Measurements from ENCODE around the gene MORN5.

MORN5 gene

GRCh38 chr9:122236681-122237080, 77.0 kb downstream of the MORN5 start:
- TF ChIP-seq FOXM1 (IDR thresholded peaks at IDR 0.05; ENCODE audit: borderline replicate concordance, low read depth) (no peak), TAF1 (IDR thresholded peaks at IDR 0.05; ENCODE audit: low read depth) (no peak), EP300 (IDR thresholded peaks at IDR 0.05; ENCODE audit: borderline replicate concordance) (no peak), NFIC (IDR thresholded peaks at IDR 0.05) (no peak), EGR1 (IDR thresholded peaks at IDR 0.05) (no peak), TEAD4 (IDR thresholded peaks at IDR 0.05) (no peak), YY1 (IDR thresholded peaks at IDR 0.05; ENCODE audit: low read depth) (no peak), TCF12 (IDR thresholded peaks at IDR 0.05; ENCODE audit: low read depth) (no peak), USF1 (IDR thresholded peaks at IDR 0.05) (no peak), MAX (IDR thresholded peaks at IDR 0.05) (no peak), CEBPB (IDR thresholded peaks at IDR 0.05) (no peak), REST (IDR thresholded peaks at IDR 0.05; ENCODE audit: low read depth) (no peak), CREB1 (IDR thresholded peaks at IDR 0.05; ENCODE audit: low read depth) (no peak)

GRCh38 chr9:122239722-122240121, 80.0 kb downstream of the MORN5 start:
- TF ChIP-seq EGR1 (IDR thresholded peaks at IDR 0.05) (no peak), RAD21 (IDR thresholded peaks at IDR 0.05; ENCODE audit: low read depth) (no peak), NFIC (IDR thresholded peaks at IDR 0.05) (no peak), REST (IDR thresholded peaks at IDR 0.05; ENCODE audit: low read depth) (no peak), TAF1 (IDR thresholded peaks at IDR 0.05; ENCODE audit: low read depth) (no peak), TEAD4 (IDR thresholded peaks at IDR 0.05) (no peak), YY1 (IDR thresholded peaks at IDR 0.05; ENCODE audit: low read depth) (no peak), MAX (IDR thresholded peaks at IDR 0.05) (no peak), CREB1 (IDR thresholded peaks at IDR 0.05; ENCODE audit: low read depth) (no peak)

GRCh38 chr9:122244349-122244748, 84.6 kb downstream of the MORN5 start:
- no peak for TF ChIP-seq FOXM1 (IDR thresholded peaks at IDR 0.05; ENCODE audit: borderline replicate concordance, low read depth)
- no peak for TF ChIP-seq ZBTB7A (IDR thresholded peaks at IDR 0.05; ENCODE audit: low read depth)
- no peak for TF ChIP-seq YY1 (IDR thresholded peaks at IDR 0.05; ENCODE audit: low read depth)
- TF ChIP-seq EP300 (IDR thresholded peaks at IDR 0.05; ENCODE audit: borderline replicate concordance): no peak
- no peak for TF ChIP-seq TEAD4 (IDR thresholded peaks at IDR 0.05)

GRCh38 chr9:122246666-122247065, 87.0 kb downstream of the MORN5 start:
- no peak for TF ChIP-seq NFIC (IDR thresholded peaks at IDR 0.05)
- no peak for TF ChIP-seq TCF12 (IDR thresholded peaks at IDR 0.05; ENCODE audit: low read depth)
- no peak for TF ChIP-seq RAD21 (IDR thresholded peaks at IDR 0.05; ENCODE audit: low read depth)
- TF ChIP-seq EP300 (IDR thresholded peaks at IDR 0.05; ENCODE audit: borderline replicate concordance): no peak
- TF ChIP-seq USF1 (IDR thresholded peaks at IDR 0.05): no peak
- no peak for TF ChIP-seq FOXM1 (IDR thresholded peaks at IDR 0.05; ENCODE audit: borderline replicate concordance, low read depth)
- no peak for TF ChIP-seq EGR1 (IDR thresholded peaks at IDR 0.05)
- no peak for TF ChIP-seq ZBTB7A (IDR thresholded peaks at IDR 0.05; ENCODE audit: low read depth)
- TF ChIP-seq TAF1 (IDR thresholded peaks at IDR 0.05; ENCODE audit: low read depth): no peak
- no peak for TF ChIP-seq CEBPB (IDR thresholded peaks at IDR 0.05)
- TF ChIP-seq REST (IDR thresholded peaks at IDR 0.05; ENCODE audit: low read depth): no peak
- no peak for TF ChIP-seq MAX (IDR thresholded peaks at IDR 0.05)

GRCh38 chr9:122248448-122248865, 88.7 kb downstream of the MORN5 start:
- TF ChIP-seq TEAD4 (IDR thresholded peaks at IDR 0.05) (no peak), TAF1 (IDR thresholded peaks at IDR 0.05; ENCODE audit: low read depth) (no peak), ZBTB7A (IDR thresholded peaks at IDR 0.05; ENCODE audit: low read depth) (no peak), RAD21 (IDR thresholded peaks at IDR 0.05; ENCODE audit: low read depth) (no peak), MAX (IDR thresholded peaks at IDR 0.05) (no peak), CREB1 (IDR thresholded peaks at IDR 0.05; ENCODE audit: low read depth) (no peak), EP300 (IDR thresholded peaks at IDR 0.05; ENCODE audit: borderline replicate concordance) (no peak), CEBPB (IDR thresholded peaks at IDR 0.05) (no peak), NFIC (IDR thresholded peaks at IDR 0.05) (no peak), TCF12 (IDR thresholded peaks at IDR 0.05; ENCODE audit: low read depth) (no peak), REST (IDR thresholded peaks at IDR 0.05; ENCODE audit: low read depth) (no peak), EGR1 (IDR thresholded peaks at IDR 0.05) (no peak), FOXM1 (IDR thresholded peaks at IDR 0.05; ENCODE audit: borderline replicate concordance, low read depth) (no peak)
